ENCODE measurements around the gene HSPB9.

- TF ChIP-seq CTCF (IDR thresholded peaks at IDR 0.05; ENCODE audit: insufficient read depth, low read length) (no peak), POLR2AphosphoS5 (IDR thresholded peaks at IDR 0.05; ENCODE audit: low read depth) (no peak), SPI1 (IDR thresholded peaks at IDR 0.05; ENCODE audit: borderline replicate concordance, low read depth) (no peak)
These were observed 26.1 kb upstream of the HSPB9 start for GRCh38 chr17:42096360-42097111.
